Ovary (tissue), 3 donors: ENCODE results near the gene MARK2.

Experiments used
- CTCF ChIP-seq, 3 donors: fragments of 450-650 bp in 2 of 3; fragments of 200-600 bp in 1 of 3; IDR thresholded peaks; one replicate each; pipeline versions ENCODE4 v1.5.1 to v1.8.0; 2016 to 2022; ENCODE audit warnings: antibody characterized with exemption in 3 of 3, mild to moderate bottlenecking in 1 of 3
- POLR2A ChIP-seq: fragments of 450-650 bp; IDR thresholded peaks from one replicate; pipeline ENCODE4 v1.6.1; 2017; ENCODE audit warnings: antibody characterized with exemption, mild to moderate bottlenecking, moderate library complexity
- donor health status: DM: no; HTN: no; CAD: no.

GRCh38 chr11:63804259-63804658 is 34.7 kb upstream of the MARK2 start:
- no peak for TF ChIP-seq CTCF (IDR thresholded peaks at IDR 0.05)
- TF ChIP-seq POLR2A: no peak
